Endometrium (tissue), 2 donors: ENCODE measurements around the gene ELK3.

Experiments
- FAIRE-seq: peaks from 2 replicates; lab custom pipeline; 2012; peaks lifted over from hg19 to GRCh38; lab: Jason Lieb, UNC
- donor health status: control.
- donor health status: control.

ELK3 gene

GRCh38 chr12:96193725-96194575 lies at the start of gene ELK3:
Gene ELK3, plus strand, starts transcription at chr12:96194375.
- no peak for FAIRE-seq

- no peak for FAIRE-seq
Observed at GRCh38 chr12:96146747-96147146, 47.4 kb upstream of the ELK3 start.

GRCh38 chr12:96150442-96150841 lies 43.7 kb upstream of the ELK3 start:
- FAIRE-seq, result no peak

GRCh38 chr12:96152164-96152563 lies 42.0 kb upstream of the ELK3 start:
- FAIRE-seq, result no peak

- FAIRE-seq, result no peak
Observed at GRCh38 chr12:96153131-96153725, 40.9 kb upstream of the ELK3 start.

GRCh38 chr12:96155181-96155580 lies 39.0 kb upstream of the ELK3 start:
- no peak for FAIRE-seq

- FAIRE-seq, result no peak
Observed at GRCh38 chr12:96155781-96156180, 38.4 kb upstream of the ELK3 start.

GRCh38 chr12:96156211-96156610 lies 38.0 kb upstream of the ELK3 start:
- FAIRE-seq, result no peak

GRCh38 chr12:96157427-96157826 lies 36.7 kb upstream of the ELK3 start:
- FAIRE-seq, result no peak

GRCh38 chr12:96164951-96165811 lies 29.0 kb upstream of the ELK3 start:
- no peak for FAIRE-seq

GRCh38 chr12:96166765-96167164 lies 27.4 kb upstream of the ELK3 start:
- FAIRE-seq, result no peak

GRCh38 chr12:96167492-96167891 lies 26.7 kb upstream of the ELK3 start:
- FAIRE-seq, result no peak

- FAIRE-seq, result no peak
Observed at GRCh38 chr12:96170328-96170727, 23.8 kb upstream of the ELK3 start.

GRCh38 chr12:96170762-96171161 lies 23.4 kb upstream of the ELK3 start:
- no peak for FAIRE-seq

GRCh38 chr12:96171905-96172304 lies 22.3 kb upstream of the ELK3 start:
- FAIRE-seq, result no peak

- FAIRE-seq, result no peak
Observed at GRCh38 chr12:96172981-96173380, 21.2 kb upstream of the ELK3 start.

GRCh38 chr12:96176575-96176974 lies 17.6 kb upstream of the ELK3 start:
- FAIRE-seq, result no peak

GRCh38 chr12:96177013-96177412 lies 17.2 kb upstream of the ELK3 start:
- FAIRE-seq, result no peak

GRCh38 chr12:96183734-96184370 lies 10.3 kb upstream of the ELK3 start:
- no peak for FAIRE-seq

- FAIRE-seq, result no peak
Observed at GRCh38 chr12:96185914-96186313, 8.3 kb upstream of the ELK3 start.

- FAIRE-seq, result no peak
Observed at GRCh38 chr12:96186607-96187301, 7.4 kb upstream of the ELK3 start.

- peak; percentile 98 for FAIRE-seq
Observed at GRCh38 chr12:96187956-96188355, 6.2 kb upstream of the ELK3 start.
